HG02798 (cell line): ENCODE measurements around the gene PLD5.

Experiments used
- ATAC-seq: cut with Tn5 transposase; IDR thresholded peaks from one replicate; pipeline ENCODE4 v1.9.1; 2021; ENCODE audit warnings: mild to moderate bottlenecking; ENCODE audit not compliant: unreplicated experiment, poor library complexity

PLD5 gene

GRCh38 chr1:242524571-242525359, at the start of gene PLD5:
TSS of gene PLD5 (minus strand) at chr1:242524697.
- ATAC-seq: no peak

DNA sequence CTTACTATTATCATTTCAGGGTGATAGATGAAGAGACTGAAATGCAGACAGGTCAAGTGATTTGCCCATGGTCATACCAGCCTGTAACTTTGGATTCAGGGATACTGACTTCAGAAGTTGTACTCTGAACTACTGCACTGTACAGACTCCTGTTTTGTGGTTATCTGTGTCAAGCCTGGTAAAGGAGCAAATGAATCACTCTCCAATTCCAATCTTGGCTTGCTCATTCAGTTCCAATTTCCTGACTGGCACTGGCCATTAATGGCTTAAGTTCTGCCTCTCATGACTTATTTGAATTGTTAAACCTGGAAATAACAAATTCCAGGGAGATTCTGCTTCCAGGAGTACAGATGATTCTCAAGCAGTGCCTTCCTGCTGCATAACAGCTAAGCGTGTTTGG, 45.4 kb upstream of the PLD5 start:
- no peak for ATAC-seq

DNA sequence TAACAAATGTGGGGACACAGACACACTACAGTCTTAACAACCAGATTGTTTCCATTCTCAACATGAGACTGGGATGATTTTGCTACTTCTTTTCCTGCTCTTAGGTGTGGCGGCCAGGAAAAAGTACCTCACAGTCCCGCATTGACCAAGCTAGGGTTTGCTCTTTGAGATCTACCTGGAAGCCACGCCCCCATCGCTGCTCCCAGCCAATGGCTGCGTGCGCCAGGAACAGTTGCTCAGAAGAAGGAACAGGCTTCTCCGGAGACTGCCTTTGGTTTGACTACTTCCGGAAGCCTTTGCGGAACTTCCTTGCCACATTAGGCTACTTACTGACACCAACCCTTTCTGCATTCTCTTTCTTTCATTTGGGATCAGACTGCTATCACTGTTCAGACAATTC, 44.2 kb upstream of the PLD5 start:
- no peak for ATAC-seq

DNA sequence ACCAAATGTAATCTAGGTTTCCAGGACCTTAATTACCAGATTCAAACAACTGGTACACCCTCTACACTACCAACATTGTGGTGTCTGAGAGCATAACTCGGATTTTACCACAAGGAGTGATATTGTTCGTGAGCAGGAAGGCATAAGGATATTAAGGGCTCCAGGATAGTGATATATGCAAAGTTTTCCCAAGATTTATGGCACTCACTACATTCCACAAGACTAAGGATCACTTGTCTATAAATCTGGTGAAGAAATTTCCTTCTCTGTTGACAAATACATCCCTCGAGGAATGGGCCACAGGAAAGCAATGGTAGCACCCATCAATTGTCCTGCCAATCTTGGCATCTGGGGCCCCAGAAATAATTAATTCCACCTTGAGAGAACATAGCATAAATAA, 43.1 kb upstream of the PLD5 start:
- no peak for ATAC-seq

DNA sequence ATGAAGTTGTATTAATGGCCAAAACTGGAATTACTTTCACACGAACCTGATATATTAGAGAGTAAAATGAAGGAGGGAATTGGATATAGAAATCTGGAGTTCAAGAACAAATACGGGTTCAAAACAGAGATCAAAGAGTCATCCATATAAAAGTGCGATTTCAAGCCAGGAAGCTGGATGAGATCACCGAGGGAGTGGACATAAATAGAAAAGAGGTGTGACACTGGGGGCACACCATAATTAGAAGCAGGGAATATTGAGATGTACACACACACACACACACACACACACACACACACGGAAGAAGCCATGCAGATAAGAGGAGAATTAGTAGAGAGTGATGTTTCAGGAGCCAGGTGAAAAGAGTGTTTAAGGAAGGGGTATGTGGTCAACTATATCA, 32.3 kb upstream of the PLD5 start:
- ATAC-seq: no peak

DNA sequence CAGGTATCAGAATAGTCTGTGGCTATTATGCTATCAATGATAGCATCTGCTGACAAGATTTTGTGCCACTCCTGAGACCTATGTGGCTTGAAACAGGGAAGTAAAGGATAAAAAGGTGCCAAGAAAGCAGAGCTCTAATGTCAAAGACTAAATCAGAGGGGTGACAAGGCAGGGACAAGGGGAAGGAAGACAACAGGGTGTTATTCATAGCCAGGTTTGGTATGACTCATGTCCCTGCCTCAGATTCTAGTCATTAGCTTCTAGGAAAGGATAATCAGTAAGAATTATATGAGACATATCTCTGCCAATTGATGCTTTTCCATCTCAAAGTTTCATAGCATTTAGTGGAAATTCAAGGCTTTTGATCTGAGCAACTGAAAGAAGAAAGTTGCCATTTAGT, 31.8 kb upstream of the PLD5 start:
- ATAC-seq: no peak

- ATAC-seq: no peak
These were observed 30.1 kb upstream of the PLD5 start for GRCh38 chr1:242554577-242554976.

- ATAC-seq: no peak
These were observed 22.6 kb upstream of the PLD5 start for GRCh38 chr1:242546849-242547729.

- ATAC-seq: no peak
These were observed 21.9 kb upstream of the PLD5 start for GRCh38 chr1:242546441-242546840.

- ATAC-seq: no peak
These were observed 19.6 kb upstream of the PLD5 start for GRCh38 chr1:242544071-242544470.

DNA sequence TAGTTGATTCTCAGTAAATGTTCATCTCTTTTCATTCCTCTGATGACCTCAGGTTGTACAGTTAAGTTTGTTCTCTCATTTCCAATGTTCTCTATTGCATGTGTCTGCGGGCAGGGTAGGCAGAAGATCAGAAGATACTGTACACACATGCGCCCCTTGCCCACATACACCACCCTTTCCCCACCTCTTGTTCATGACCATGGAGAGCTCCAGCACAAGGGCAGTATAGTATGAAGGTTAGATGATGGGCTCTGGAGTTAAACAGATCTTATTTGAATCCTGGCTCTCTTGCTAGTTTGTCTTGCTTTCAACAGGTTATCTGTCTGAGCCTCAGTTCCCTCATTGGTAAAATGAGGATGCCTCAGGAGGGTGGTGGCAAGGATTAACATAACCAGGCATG, 17.8 kb upstream of the PLD5 start:
- ATAC-seq: no peak

DNA sequence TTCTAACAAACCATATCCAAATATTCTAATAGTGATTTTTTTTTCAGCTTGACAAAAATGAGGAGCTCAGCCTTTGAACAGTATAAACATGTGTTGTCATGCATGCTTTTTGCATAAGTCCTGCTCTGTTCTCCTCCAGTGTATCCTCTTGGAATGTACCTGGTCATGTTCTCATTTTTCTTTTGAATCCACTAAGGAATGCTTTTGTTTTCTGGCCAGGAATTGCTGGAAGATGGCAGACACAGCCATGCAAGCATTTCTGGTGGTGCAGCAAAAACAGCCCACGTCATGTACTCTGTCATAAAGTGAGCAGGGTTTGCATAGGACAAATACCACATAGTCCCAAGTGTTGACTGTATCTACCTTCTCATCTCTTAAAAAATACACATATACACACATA, 11.5 kb upstream of the PLD5 start:
- no peak for ATAC-seq

DNA sequence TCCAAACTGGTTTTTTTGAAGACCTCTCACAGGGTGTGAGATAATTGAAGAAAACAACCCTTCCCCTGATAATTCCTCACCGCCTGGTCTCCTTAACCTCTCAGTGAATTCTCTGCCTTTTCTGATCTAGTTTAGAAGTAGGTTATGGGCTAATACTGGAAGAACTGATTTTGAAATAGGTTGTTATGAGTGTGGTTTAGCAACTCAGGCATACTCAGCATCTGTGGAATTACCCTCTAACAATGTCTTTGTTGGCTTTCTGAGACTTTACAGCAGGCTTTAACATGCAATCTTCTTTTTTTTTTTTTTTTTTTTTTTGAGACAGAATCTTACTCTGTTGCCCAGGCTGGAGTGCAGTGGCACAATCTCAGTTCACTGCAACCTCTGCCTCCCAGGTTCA, 10.3 kb upstream of the PLD5 start:
- ATAC-seq: no peak

DNA sequence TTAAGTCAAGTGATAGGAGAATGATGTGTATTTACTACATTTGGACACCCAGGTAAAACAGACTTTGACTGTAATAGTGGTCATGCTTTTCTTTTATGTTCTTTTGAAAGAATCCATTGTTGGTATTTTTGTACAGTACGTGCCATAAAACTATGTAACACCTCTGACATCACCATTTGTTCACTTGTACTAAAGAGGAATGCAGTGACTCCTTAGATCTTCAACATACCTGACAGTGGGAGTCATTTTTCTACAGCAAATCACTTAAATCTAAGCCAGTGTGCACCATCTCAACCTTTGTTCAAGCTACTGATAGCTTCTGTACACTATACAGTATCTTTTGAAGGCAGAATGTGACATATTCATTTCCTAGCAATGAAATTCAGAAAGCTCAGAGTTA, 6.3 kb upstream of the PLD5 start:
- no peak for ATAC-seq

DNA sequence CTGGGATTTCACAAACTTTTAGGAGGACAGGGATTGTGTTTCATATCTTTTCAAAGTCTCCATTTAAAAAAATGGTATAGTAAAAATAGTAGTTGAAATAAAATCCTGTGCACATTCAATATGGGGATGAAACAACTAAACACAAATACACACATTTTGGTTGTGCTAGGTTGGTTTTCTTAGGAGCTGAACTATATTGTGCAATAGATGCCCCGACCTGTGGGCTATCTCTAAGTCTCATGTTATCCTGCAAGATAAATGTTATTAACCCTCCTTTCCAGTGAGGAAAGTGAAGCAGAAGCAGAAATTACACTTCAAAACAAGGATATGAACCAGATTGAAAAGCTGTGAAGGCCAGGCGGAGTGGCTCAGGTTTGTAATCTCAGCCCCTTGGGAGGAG, 1.3 kb upstream of the PLD5 start:
- ATAC-seq: no peak

GRCh38 chr1:242525360-242525722, 844 bp upstream of the PLD5 start:
- ATAC-seq: no peak

- no peak for ATAC-seq
These were observed 552 bp downstream of the PLD5 start for GRCh38 chr1:242523719-242524570.

- ATAC-seq: no peak
These were observed 1.3 kb downstream of the PLD5 start for GRCh38 chr1:242522996-242523718.

GRCh38 chr1:242522304-242522945, 2.1 kb downstream of the PLD5 start:
- no peak for ATAC-seq

DNA sequence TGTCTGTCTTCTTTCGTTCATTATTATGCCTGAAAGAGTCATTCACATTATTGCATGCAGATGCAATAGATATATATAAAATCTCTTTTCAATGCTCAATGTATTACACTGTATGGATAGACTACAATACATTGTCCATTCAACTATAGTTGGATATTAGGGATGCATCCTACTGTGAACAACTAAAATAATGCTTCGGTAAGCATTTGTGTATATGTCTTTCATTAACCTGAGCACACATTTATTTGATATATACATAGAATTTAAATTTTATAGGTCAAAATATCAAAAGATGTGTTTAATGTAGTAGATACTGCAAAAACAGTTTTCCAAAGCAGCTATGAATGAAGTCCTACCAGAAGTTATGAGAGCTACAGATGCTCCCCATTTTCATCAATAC, 8.9 kb downstream of the PLD5 start:
- ATAC-seq: no peak
